Measurements from ENCODE around the gene GSG1L.

The GSG1L gene

DNA sequence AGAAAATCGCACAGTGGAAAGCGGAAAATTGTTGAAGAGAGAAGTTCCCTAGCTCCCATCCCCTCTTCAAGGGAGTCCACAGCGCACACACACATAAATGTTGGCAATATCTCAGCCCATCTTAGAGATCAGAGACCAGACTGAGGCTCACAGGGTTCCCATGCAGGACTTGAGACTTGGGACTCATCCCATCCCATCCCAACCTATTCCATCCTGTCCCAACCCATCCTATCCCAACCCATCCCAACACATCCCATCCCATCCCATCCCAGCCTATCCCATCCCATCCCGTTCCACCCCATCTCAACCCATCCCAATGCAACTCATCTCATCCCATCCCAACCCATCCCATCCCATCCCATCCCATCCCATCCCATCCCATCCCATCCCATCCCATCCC is 29.6 kb downstream of the GSG1L start:
- Histone ChIP-seq H3K9me3 (ENCODE audit: control insufficient read depth in 5 of 5, low read length in 5 of 5) (peaks cover 0 to 3% (median 0%) of the 10 kb centered on the region in 5 donors), H3K27me3 (ENCODE audit: control insufficient read depth in 5 of 5, insufficient read depth in 4 of 5, low read length in 5 of 5) (peaks cover 0 to 6% (median 3%) of the 10 kb centered on the region in 5 donors), H3K4me3 (ENCODE audit: low read depth in 1 of 5, low read length in 5 of 5) (no peak overlapping the region), H3K4me1 (ENCODE audit: control insufficient read depth in 5 of 5, insufficient read depth in 5 of 5, low read length in 5 of 5) (no peaks in the 10 kb centered on the region), H3K27ac (ENCODE audit: low read depth, low read length) (no peak overlapping the region), H3K9ac (ENCODE audit: low read length in 5 of 5) (no peak overlapping the region), H3K36me3 (ENCODE audit: control insufficient read depth in 5 of 5, insufficient read depth in 5 of 5, low read length in 5 of 5) (no peaks in the 10 kb centered on the region)

DNA sequence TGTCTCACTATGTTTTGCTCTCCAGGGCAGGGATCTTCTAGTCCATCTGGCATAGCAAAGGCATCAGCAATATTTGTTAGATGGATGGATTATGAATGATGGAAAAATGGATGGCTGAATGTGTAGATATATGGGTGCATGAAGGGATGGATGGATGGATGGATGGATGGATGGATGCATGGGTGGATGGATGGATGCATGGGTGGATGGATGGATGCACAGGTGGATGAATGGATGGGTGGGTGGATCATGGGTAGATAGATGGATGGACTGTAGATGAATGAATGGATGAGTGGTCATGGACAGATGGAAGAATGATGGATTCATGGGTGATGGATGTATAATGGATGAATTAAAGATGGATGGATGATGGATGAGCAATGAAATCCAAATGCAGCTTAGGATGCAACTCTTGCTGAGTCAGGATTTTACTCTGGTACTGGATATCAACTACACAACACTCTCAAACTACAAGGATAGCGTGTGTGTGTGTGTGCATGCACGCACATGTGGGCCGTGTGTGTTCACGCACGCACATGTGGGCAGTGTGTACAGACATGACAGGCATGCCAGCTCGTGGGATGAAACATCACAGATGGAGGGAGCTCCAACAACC is 34.0 kb downstream of the GSG1L start:
- no peak overlapping the region for H3K9ac ChIP-seq (ENCODE audit: low read length in 5 of 5)
- H3K27me3 ChIP-seq (ENCODE audit: control insufficient read depth in 5 of 5, insufficient read depth in 4 of 5, low read length in 5 of 5): peaks cover 0 to under 1% (median 0%) of the 10 kb centered on the region in 5 donors
- H3K9me3 ChIP-seq (ENCODE audit: control insufficient read depth in 5 of 5, low read length in 5 of 5): peaks cover 0 to 8% (median 6%) of the 10 kb centered on the region in 5 donors
- no peak overlapping the region for H3K4me3 ChIP-seq (ENCODE audit: low read depth in 1 of 5, low read length in 5 of 5)
- H3K4me1 ChIP-seq (ENCODE audit: control insufficient read depth in 5 of 5, insufficient read depth in 5 of 5, low read length in 5 of 5): no peaks in the 10 kb centered on the region
- H3K27ac ChIP-seq (ENCODE audit: low read depth, low read length): no peak overlapping the region
- no peaks in the 10 kb centered on the region for H3K36me3 ChIP-seq (ENCODE audit: control insufficient read depth in 5 of 5, insufficient read depth in 5 of 5, low read length in 5 of 5)

GRCh38 chr16:28027055-28027454 is 36.5 kb downstream of the GSG1L start:
- Histone ChIP-seq H3K9me3 (ENCODE audit: control insufficient read depth in 5 of 5, low read length in 5 of 5) (peaks cover 0 to 11% (median 6%) of the 10 kb centered on the region in 5 donors), H3K9ac (ENCODE audit: low read length in 5 of 5) (no peak overlapping the region), H3K27me3 (ENCODE audit: control insufficient read depth in 5 of 5, insufficient read depth in 4 of 5, low read length in 5 of 5) (peaks cover 0 to 2% (median 0%) of the 10 kb centered on the region in 5 donors), H3K27ac (ENCODE audit: low read depth, low read length) (no peak overlapping the region), H3K4me1 (ENCODE audit: control insufficient read depth in 5 of 5, insufficient read depth in 5 of 5, low read length in 5 of 5) (no peaks in the 10 kb centered on the region), H3K36me3 (ENCODE audit: control insufficient read depth in 5 of 5, insufficient read depth in 5 of 5, low read length in 5 of 5) (no peaks in the 10 kb centered on the region), H3K4me3 (ENCODE audit: low read depth in 1 of 5, low read length in 5 of 5) (no peak overlapping the region)

GRCh38 chr16:28025631-28026030 is 37.9 kb downstream of the GSG1L start:
- Histone ChIP-seq H3K27ac (ENCODE audit: low read depth, low read length) (no peak overlapping the region), H3K4me1 (ENCODE audit: control insufficient read depth in 5 of 5, insufficient read depth in 5 of 5, low read length in 5 of 5) (no peaks in the 10 kb centered on the region), H3K4me3 (ENCODE audit: low read depth in 1 of 5, low read length in 5 of 5) (no peak overlapping the region), H3K9me3 (ENCODE audit: control insufficient read depth in 5 of 5, low read length in 5 of 5) (peaks cover 0 to 24% (median 16%) of the 10 kb centered on the region in 5 donors), H3K9ac (ENCODE audit: low read length in 5 of 5) (no peak overlapping the region), H3K36me3 (ENCODE audit: control insufficient read depth in 5 of 5, insufficient read depth in 5 of 5, low read length in 5 of 5) (no peaks in the 10 kb centered on the region), H3K27me3 (ENCODE audit: control insufficient read depth in 5 of 5, insufficient read depth in 4 of 5, low read length in 5 of 5) (peaks cover 0 to 2% (median 0%) of the 10 kb centered on the region in 5 donors)

GRCh38 chr16:28019218-28019617 is 44.3 kb downstream of the GSG1L start:
- Histone ChIP-seq H3K27me3 (ENCODE audit: control insufficient read depth in 5 of 5, insufficient read depth in 4 of 5, low read length in 5 of 5) (peaks cover 0 to 2% (median 0%) of the 10 kb centered on the region in 5 donors), H3K36me3 (ENCODE audit: control insufficient read depth in 5 of 5, insufficient read depth in 5 of 5, low read length in 5 of 5) (no peaks in the 10 kb centered on the region), H3K9me3 (ENCODE audit: control insufficient read depth in 5 of 5, low read length in 5 of 5) (peaks cover 7 to 42% (median 32%) of the 10 kb centered on the region in 5 donors), H3K9ac (ENCODE audit: low read length in 5 of 5) (no peak overlapping the region), H3K27ac (ENCODE audit: low read depth, low read length) (no peak overlapping the region), H3K4me3 (ENCODE audit: low read depth in 1 of 5, low read length in 5 of 5) (no peak overlapping the region), H3K4me1 (ENCODE audit: control insufficient read depth in 5 of 5, insufficient read depth in 5 of 5, low read length in 5 of 5) (no peaks in the 10 kb centered on the region)

GRCh38 chr16:28014851-28015250 is 48.7 kb downstream of the GSG1L start:
- H3K4me3 ChIP-seq (ENCODE audit: low read depth in 1 of 5, low read length in 5 of 5): no peak overlapping the region
- no peak overlapping the region for H3K27ac ChIP-seq (ENCODE audit: low read depth, low read length)
- peaks cover 5 to 20% (median 11%) of the 10 kb centered on the region in 5 donors for H3K27me3 ChIP-seq (ENCODE audit: control insufficient read depth in 5 of 5, insufficient read depth in 4 of 5, low read length in 5 of 5)
- no peaks in the 10 kb centered on the region for H3K36me3 ChIP-seq (ENCODE audit: control insufficient read depth in 5 of 5, insufficient read depth in 5 of 5, low read length in 5 of 5)
- H3K9me3 ChIP-seq (ENCODE audit: control insufficient read depth in 5 of 5, low read length in 5 of 5): peaks cover 7 to 21% (median 16%) of the 10 kb centered on the region in 5 donors
- no peaks in the 10 kb centered on the region for H3K4me1 ChIP-seq (ENCODE audit: control insufficient read depth in 5 of 5, insufficient read depth in 5 of 5, low read length in 5 of 5)
- H3K9ac ChIP-seq (ENCODE audit: low read length in 5 of 5): no peak overlapping the region

GRCh38 chr16:28013878-28014277 is 49.6 kb downstream of the GSG1L start:
- no peak overlapping the region for H3K27ac ChIP-seq (ENCODE audit: low read depth, low read length)
- no peaks in the 10 kb centered on the region for H3K36me3 ChIP-seq (ENCODE audit: control insufficient read depth in 5 of 5, insufficient read depth in 5 of 5, low read length in 5 of 5)
- peaks cover 7 to 14% (median 12%) of the 10 kb centered on the region in 5 donors for H3K9me3 ChIP-seq (ENCODE audit: control insufficient read depth in 5 of 5, low read length in 5 of 5)
- no peaks in the 10 kb centered on the region for H3K4me1 ChIP-seq (ENCODE audit: control insufficient read depth in 5 of 5, insufficient read depth in 5 of 5, low read length in 5 of 5)
- no peak overlapping the region for H3K4me3 ChIP-seq (ENCODE audit: low read depth in 1 of 5, low read length in 5 of 5)
- no peak overlapping the region for H3K9ac ChIP-seq (ENCODE audit: low read length in 5 of 5)
- peaks cover 5 to 20% (median 19%) of the 10 kb centered on the region in 5 donors for H3K27me3 ChIP-seq (ENCODE audit: control insufficient read depth in 5 of 5, insufficient read depth in 4 of 5, low read length in 5 of 5)

- no peak overlapping the region for H3K27ac ChIP-seq (ENCODE audit: low read depth, low read length)
- H3K9me3 ChIP-seq (ENCODE audit: control insufficient read depth in 5 of 5, low read length in 5 of 5): peaks cover 7 to 9% (median 9%) of the 10 kb centered on the region in 5 donors
- H3K9ac ChIP-seq (ENCODE audit: low read length in 5 of 5): no peak overlapping the region
- no peaks in the 10 kb centered on the region for H3K4me1 ChIP-seq (ENCODE audit: control insufficient read depth in 5 of 5, insufficient read depth in 5 of 5, low read length in 5 of 5)
- peaks cover 5 to 21% (median 19%) of the 10 kb centered on the region in 5 donors for H3K27me3 ChIP-seq (ENCODE audit: control insufficient read depth in 5 of 5, insufficient read depth in 4 of 5, low read length in 5 of 5)
- no peak overlapping the region for H3K4me3 ChIP-seq (ENCODE audit: low read depth in 1 of 5, low read length in 5 of 5)
- no peaks in the 10 kb centered on the region for H3K36me3 ChIP-seq (ENCODE audit: control insufficient read depth in 5 of 5, insufficient read depth in 5 of 5, low read length in 5 of 5)
Observed at GRCh38 chr16:28013392-28013791, 50.1 kb downstream of the GSG1L start.

DNA sequence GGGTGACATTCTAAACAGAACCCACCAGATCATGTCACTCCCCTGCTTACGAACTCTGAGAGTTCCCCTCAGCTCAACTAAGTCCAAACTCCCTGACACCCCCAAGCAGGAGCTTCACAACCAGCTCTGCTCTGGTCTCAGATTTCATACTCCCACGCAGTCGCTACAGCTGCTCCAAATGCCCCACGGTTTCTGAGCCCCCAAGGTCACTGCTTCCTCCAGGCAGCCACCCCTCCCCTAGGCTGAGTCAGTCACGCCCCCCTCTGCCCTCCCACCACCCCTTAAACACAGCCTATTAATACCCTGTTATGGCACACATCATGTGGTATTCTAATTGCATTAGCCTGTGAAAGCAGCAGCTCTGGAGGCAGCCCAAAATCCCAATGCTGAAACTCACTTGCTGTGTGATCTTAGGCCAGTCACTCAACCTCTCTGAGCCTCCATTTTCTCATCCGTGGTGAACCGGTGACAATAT is 51.5 kb downstream of the GSG1L start:
- Histone ChIP-seq H3K27ac (ENCODE audit: low read depth, low read length) (no peak overlapping the region), H3K27me3 (ENCODE audit: control insufficient read depth in 5 of 5, insufficient read depth in 4 of 5, low read length in 5 of 5) (peaks cover 5 to 21% (median 19%) of the 10 kb centered on the region in 5 donors)

GRCh38 chr16:28011223-28011622 is 52.3 kb downstream of the GSG1L start:
- Histone ChIP-seq H3K36me3 (ENCODE audit: control insufficient read depth in 5 of 5, insufficient read depth in 5 of 5, low read length in 5 of 5) (no peaks in the 10 kb centered on the region), H3K9ac (ENCODE audit: low read length in 5 of 5) (no peak overlapping the region), H3K27ac (ENCODE audit: low read depth, low read length) (no peak overlapping the region), H3K27me3 (ENCODE audit: control insufficient read depth in 5 of 5, insufficient read depth in 4 of 5, low read length in 5 of 5) (peaks cover 5 to 21% (median 19%) of the 10 kb centered on the region in 5 donors), H3K4me3 (ENCODE audit: low read depth in 1 of 5, low read length in 5 of 5) (no peak overlapping the region), H3K4me1 (ENCODE audit: control insufficient read depth in 5 of 5, insufficient read depth in 5 of 5, low read length in 5 of 5) (no peaks in the 10 kb centered on the region), H3K9me3 (ENCODE audit: control insufficient read depth in 5 of 5, low read length in 5 of 5) (peaks cover 0 to 6% (median 0%) of the 10 kb centered on the region in 5 donors)

More for the DNA sequence above, 51.5 kb downstream of the GSG1L start:
- Histone ChIP-seq H3K9me3 (ENCODE audit: control insufficient read depth in 5 of 5, low read length in 5 of 5) (peaks cover 0 to 6% (median under 1%) of the 10 kb centered on the region in 5 donors), H3K4me1 (ENCODE audit: control insufficient read depth in 5 of 5, insufficient read depth in 5 of 5, low read length in 5 of 5) (no peaks in the 10 kb centered on the region), H3K9ac (ENCODE audit: low read length in 5 of 5) (no peak overlapping the region), H3K36me3 (ENCODE audit: control insufficient read depth in 5 of 5, insufficient read depth in 5 of 5, low read length in 5 of 5) (no peaks in the 10 kb centered on the region), H3K4me3 (ENCODE audit: low read depth in 1 of 5, low read length in 5 of 5) (no peak overlapping the region)

Measured in subcutaneous abdominal adipose tissue (tissue), 5 donors.